GM12864 (cell line): ENCODE results near the gene MNT.

Experiments
- DNase-seq: peaks from one replicate; pipeline ENCODE4 v3.0.0-alpha.2; 2011; ENCODE audit warnings: low read depth
- H3K4me3 ChIP-seq: 2 replicates; pipeline ENCODE4 v1.5.1; 2011; ENCODE audit warnings: mild to moderate bottlenecking, low read depth, low read length, control low read depth
- TF ChIP-seq, protein P1 (sequence below): IDR thresholded peaks from 2 replicates; pipeline ENCODE4 v1.5.1; 2011; ENCODE audit warnings: low read depth, mild to moderate bottlenecking, moderate library complexity, low read length, control low read depth, inconsistent platforms; ENCODE audit errors: missing control alignments

The MNT gene

DNA sequence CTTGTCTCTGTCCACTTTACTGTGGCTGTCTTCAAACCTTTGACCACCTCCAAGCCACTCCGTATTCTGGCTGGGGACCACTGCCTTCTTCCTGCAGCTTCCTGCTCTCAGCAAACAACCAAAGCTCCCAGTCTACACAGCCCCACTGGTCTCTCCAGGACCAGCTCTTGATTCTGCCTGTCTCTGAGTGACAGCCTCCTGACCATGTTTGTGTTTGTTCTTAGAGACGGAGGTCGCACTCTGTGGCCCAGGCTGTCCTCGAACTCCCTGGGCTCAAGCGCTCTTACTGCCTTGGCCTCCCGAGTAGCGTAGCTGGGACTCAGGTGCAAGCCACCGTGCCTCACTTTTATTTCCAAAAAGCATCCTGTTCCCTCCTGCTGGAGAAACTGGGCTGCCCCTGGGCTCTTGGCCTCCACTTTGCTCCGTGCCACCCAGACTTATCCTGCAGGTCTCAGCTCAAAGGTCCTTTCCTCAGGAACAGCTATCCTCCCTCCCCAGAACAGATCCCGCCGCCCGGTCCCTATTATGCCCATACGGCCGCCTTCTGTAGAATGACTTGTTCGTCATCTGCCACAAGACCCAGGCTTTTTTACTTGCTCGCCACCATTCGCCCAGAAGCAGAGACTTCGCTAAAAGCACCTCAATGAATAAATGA, 9.1 kb downstream of the MNT start:
- TF ChIP-seq, protein P1, sequence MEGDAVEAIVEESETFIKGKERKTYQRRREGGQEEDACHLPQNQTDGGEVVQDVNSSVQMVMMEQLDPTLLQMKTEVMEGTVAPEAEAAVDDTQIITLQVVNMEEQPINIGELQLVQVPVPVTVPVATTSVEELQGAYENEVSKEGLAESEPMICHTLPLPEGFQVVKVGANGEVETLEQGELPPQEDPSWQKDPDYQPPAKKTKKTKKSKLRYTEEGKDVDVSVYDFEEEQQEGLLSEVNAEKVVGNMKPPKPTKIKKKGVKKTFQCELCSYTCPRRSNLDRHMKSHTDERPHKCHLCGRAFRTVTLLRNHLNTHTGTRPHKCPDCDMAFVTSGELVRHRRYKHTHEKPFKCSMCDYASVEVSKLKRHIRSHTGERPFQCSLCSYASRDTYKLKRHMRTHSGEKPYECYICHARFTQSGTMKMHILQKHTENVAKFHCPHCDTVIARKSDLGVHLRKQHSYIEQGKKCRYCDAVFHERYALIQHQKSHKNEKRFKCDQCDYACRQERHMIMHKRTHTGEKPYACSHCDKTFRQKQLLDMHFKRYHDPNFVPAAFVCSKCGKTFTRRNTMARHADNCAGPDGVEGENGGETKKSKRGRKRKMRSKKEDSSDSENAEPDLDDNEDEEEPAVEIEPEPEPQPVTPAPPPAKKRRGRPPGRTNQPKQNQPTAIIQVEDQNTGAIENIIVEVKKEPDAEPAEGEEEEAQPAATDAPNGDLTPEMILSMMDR, result no peak
- no peak for DNase-seq
- peak overlapping the region; percentile 71 for H3K4me3 ChIP-seq

DNA sequence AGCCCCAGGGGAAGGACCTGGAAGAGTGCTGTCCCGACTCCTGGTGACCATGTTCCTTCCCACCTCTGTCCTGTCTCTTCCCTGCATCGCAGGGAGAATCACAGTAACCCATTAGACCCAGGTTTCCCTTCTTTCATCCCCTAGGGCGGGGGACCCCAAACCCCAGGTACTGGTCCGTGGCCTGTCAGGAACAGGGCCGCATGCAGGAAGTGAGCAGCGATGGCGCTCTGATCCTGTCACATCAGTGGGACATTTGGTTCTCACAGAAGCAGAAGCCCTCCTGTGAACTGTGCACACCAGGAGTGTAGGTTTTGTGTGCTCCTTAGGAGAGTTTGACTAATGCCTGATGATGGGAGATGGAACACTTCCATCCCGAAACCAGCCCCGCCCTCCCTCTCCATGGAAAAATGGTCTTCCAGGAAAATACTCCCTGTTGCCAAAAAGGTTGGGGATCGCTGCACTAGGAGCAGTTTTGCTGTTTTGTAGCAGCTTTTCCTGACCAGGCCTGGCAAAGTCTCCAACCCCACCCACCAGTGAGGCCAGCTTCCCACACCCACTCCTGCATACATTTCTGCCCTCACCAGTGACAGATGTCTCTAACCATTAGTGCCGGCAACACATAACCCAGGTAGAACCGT, 10.5 kb downstream of the MNT start:
- no peak for DNase-seq
- TF ChIP-seq, protein P1, result no peak
- no peak overlapping the region for H3K4me3 ChIP-seq

DNA sequence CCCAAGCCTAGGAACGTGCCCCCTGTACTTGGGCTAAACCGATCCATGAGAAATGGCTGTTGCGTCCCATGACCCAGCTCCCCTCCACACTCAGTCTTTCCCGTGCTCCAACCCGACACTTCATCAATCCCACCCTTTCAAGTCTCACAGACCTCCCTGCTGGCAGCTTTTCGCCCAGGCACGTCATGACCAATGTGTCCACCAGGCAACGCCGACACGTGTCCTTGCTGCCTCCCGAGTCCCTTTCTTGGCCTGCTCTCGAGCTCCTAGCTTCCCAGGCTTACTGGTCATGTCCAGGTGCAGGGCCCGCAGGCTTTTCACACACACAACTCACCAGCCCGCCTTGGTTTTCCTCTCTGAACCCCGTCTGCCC, 12.2 kb downstream of the MNT start:
- DNase-seq, result no peak
- no peak overlapping the region for H3K4me3 ChIP-seq
- TF ChIP-seq, protein P1, result no peak

DNA sequence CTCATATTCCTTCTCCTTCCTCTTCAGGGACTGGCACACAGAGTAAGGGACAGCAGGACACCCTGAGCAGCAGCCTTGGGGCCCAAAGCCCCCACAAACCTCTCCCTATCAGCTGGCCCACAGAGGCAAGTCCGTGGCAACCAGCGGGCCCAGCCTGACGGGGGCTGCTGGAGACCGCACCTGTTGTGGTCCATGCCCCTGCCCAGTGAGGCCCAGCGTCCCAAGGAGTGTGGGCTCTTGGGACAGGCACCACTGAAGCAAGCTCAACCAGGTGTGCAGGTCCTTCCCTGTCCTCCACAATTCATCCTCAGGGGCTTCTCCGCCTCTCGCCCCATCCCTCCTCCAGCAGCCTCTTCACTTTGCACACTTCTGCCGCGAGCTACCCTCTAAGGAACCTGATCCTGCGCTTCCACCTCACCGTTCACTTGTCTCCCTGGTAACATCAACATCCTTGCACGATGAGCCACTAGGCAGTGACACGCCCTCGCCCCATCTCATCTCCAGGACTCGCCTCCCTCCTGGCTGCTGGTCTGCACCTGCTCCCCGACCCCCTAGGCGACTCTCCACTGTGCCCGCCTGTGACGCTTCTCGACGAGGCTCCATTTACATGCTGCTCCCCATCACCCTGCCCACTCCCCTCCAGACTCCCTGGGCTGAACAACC, 12.7 kb downstream of the MNT start:
- no peak for DNase-seq
- TF ChIP-seq, protein P1, result no peak
- no peak overlapping the region for H3K4me3 ChIP-seq

DNA sequence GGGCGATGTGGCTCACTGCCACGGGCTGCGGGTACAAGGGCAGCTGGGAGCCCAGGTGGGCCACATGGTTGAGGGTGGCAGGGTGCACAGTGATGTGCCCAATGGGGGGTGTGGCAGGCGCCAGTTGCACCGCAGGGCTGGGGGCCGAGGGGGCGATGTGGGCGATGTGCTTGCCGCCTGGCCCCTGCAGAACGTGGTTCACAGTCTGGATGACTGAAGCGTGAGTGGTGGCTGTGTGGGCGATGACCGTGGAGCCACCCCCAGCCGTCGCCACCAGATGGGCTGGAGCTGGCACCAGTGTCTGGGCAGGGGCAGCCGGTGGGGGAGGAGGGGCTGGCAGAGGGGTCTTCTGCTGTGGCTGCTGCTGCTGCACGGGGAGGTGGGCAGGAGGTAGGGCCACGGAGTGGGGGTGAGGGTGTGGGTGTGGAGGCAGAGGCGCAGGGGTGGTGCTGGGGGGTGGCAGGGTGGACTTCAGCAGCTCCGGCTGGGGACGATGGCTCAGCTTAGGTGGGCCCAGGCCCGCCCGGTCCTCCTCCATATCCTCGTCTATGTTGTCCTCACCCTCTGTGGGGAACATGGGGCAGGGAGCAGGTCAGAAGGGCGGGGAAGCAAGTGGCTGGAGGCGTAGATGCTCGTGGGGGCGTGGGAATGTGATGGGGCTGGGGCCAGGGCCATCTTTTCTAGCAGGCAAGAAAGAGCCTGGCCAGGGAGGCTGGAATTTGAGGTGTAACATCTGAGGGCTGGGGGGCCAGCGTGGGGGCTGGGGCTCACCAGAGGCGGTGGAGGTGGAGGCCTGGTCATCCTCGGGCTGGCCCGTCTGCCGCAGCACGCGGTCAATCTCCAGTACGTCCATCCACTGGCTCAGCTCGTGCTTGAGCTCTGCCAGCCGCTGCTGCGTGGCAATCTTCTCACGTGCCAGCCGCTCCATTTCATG, 13.5 kb downstream of the MNT start:
- H3K4me3 ChIP-seq, result no peak overlapping the region
- no peak for DNase-seq
- TF ChIP-seq, protein P1, result no peak

DNA sequence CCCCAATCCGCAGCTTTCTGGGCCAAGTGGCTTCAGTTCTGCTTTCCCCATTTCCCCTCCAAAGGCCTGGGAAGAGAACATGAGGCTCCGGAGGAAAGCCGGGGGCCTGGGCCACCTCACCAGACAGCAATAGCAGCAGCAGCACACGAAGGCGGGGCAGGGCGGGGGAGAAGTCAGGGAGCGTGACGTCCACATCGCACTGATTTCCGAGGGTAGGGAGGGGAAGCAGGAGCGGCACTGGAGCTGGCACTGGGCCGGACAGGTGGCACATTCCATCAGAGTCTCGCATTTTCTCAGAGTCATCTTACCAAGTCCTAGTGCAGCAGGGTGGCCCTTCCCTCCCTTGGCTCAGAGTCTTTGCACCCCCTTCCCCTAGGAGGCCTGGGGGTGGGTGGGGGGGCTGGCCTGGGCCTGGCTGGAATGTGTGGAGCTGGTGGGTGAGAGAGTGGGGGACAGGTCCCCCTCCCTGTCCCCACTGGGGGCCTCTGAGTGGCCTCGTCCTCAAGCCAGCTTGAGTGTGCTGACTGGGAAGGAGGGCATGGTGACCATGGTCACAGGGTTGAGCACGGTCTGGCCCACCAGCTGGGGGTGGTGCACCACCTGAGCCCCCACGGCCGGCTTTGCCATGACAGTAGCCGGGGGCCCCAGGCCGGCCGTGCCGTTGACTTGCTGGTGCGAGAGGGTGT, 14.3 kb downstream of the MNT start:
- DNase-seq, result no peak
- no peak overlapping the region for H3K4me3 ChIP-seq
- TF ChIP-seq, protein P1, result no peak
